ENCODE results near the gene ZBTB47.

- TF ChIP-seq CTCF (conservative IDR thresholded peaks at IDR 0.05): no peak
- no peak for TF ChIP-seq ZFX (IDR thresholded peaks at IDR 0.05)
Measured at GRCh38 chr3:42694366-42694765, 40.9 kb downstream of the ZBTB47 start.

All from C4-2B (cell line).